ENCODE results near the gene CCDC188.

DNA sequence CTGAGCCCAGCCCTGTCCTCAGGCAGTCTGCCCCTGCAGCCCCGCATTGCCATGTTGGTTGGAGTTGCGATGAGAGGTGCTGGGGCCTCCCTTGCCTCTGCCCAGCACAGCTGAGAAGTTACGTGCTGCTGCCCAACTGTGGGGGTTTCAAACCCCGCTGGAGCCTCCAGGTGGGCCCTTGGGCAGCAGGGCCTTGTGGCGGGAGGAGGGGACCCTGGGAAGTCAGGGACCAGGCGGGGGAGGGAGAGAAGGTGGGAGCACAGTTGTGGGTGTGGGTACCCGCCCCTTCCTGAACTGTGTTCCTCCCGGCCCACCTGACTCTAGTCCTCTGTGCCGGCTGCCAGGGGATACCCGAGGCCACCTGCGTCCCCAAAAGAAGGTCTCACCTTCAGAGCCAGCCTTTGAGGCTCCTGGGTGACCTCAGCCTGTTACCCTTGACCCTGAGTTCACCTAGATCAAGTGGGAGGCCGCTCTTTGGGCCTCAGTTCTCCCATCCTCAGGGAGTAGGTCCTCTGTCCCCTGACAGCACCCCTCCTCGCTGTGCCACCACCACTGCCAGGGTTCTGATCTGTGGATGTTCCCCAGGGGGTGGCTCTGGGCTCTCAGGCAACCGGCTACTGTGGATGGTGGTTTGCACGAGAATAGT is 7.7 kb upstream of the CCDC188 start:
- TF ChIP-seq, protein P1, sequence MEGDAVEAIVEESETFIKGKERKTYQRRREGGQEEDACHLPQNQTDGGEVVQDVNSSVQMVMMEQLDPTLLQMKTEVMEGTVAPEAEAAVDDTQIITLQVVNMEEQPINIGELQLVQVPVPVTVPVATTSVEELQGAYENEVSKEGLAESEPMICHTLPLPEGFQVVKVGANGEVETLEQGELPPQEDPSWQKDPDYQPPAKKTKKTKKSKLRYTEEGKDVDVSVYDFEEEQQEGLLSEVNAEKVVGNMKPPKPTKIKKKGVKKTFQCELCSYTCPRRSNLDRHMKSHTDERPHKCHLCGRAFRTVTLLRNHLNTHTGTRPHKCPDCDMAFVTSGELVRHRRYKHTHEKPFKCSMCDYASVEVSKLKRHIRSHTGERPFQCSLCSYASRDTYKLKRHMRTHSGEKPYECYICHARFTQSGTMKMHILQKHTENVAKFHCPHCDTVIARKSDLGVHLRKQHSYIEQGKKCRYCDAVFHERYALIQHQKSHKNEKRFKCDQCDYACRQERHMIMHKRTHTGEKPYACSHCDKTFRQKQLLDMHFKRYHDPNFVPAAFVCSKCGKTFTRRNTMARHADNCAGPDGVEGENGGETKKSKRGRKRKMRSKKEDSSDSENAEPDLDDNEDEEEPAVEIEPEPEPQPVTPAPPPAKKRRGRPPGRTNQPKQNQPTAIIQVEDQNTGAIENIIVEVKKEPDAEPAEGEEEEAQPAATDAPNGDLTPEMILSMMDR (conservative IDR thresholded peaks at IDR 0.05; ENCODE audit: low read depth, low read length), result no peak
- TF ChIP-seq EZH2 (IDR thresholded peaks at IDR 0.05; ENCODE audit: borderline replicate concordance, low read depth, low read length, poor library complexity, severe bottlenecking), result no peak

All from A673 (cell line).